K562 (cell line): Measurements from ENCODE around the gene MYO15B. TPM values are rescaled to one million over a fixed set of nuclear protein-coding genes. Genes with fewer than 3 reads are reported as not detected.

Experiments
- CHD1 ChIP-seq: fragments of 200-600 bp; sonication (generic); IDR thresholded peaks from one replicate; pipeline ENCODE4 v1.6.1; 2012; ENCODE audit warnings: mild to moderate bottlenecking, moderate library complexity, low read length, inconsistent platforms
- E2F4 ChIP-seq: sonication (generic); formaldehyde crosslinking; IDR thresholded peaks from 2 replicates; pipeline ENCODE4 v1.8.0; 2022; ENCODE audit warnings: mild to moderate bottlenecking, low read depth, missing genetic modification reagents
- FOXM1 ChIP-seq, 2 experiments: fragments of 450-650 bp in 1 of 2; sonication (generic) in 1 of 2; formaldehyde crosslinking in 1 of 2; IDR thresholded peaks; 2 replicates each; pipeline versions ENCODE4 v1.6.1 to v1.9.0; 2017 to 2022; ENCODE audit warnings: low read depth in 2 of 2, mild to moderate bottlenecking in 2 of 2, missing genetic modification reagents in 1 of 2, moderate library complexity in 1 of 2
- GATAD2B ChIP-seq: fragments of 450-650 bp; IDR thresholded peaks from 2 replicates; pipeline ENCODE4 v1.6.1; 2017; ENCODE audit warnings: mild to moderate bottlenecking, borderline replicate concordance
- HNRNPLL ChIP-seq: fragments of 200-400 bp; formaldehyde crosslinking; IDR thresholded peaks from 2 replicates; pipeline ENCODE4 v1.6.1; 2017; ENCODE audit warnings: low read length, low read depth, mild to moderate bottlenecking; ENCODE audit not compliant: poor library complexity, severe bottlenecking
- MEF2A ChIP-seq: IDR thresholded peaks from 2 replicates; pipeline ENCODE4 v1.6.1; 2011; ENCODE audit warnings: low read depth, mild to moderate bottlenecking, low read length, moderate library complexity; ENCODE audit not compliant: control insufficient read depth
- NFIX ChIP-seq: fragments of 250-450 bp; sonication (Bioruptor Pico); IDR thresholded peaks from 2 replicates; pipeline ENCODE4 v1.4.0; 2020; ENCODE audit warnings: low read depth, mild to moderate bottlenecking, moderate library complexity
- REST ChIP-seq, 2 experiments: fragments of 450-650 bp; formaldehyde crosslinking in 1 of 2; IDR thresholded peaks; 2 replicates each; pipeline versions ENCODE4 v1.4.0 to v1.6.1; 2014 to 2020; ENCODE audit warnings: mild to moderate bottlenecking in 2 of 2, borderline replicate concordance in 1 of 2, low read depth in 1 of 2
- SP1 ChIP-seq: sonication (generic); formaldehyde crosslinking; IDR thresholded peaks from 2 replicates; pipeline ENCODE4 v1.8.1; 2022; ENCODE audit warnings: mild to moderate bottlenecking, missing genetic modification reagents
- U2AF1 ChIP-seq: fragments of 200-400 bp; formaldehyde crosslinking; optimal IDR thresholded peaks from 2 replicates; pipeline ENCODE3; 2017; ENCODE audit warnings: mild to moderate bottlenecking, low read depth, low read length, moderate library complexity
- VEZF1 ChIP-seq: fragments of 200-800 bp; sonication (Bioruptor generic); IDR thresholded peaks from 2 replicates; pipeline ENCODE4 v1.6.1; 2017; ENCODE audit warnings: missing genetic modification characterization, missing compliant biosample characterization
- ZBTB9 ChIP-seq: fragments of 450-650 bp; formaldehyde crosslinking; IDR thresholded peaks from 2 replicates; pipeline ENCODE4 v1.4.0; 2020; ENCODE audit warnings: mild to moderate bottlenecking, moderate library complexity
- ZNF77 ChIP-seq: fragments of 250-450 bp; sonication (Bioruptor Pico); IDR thresholded peaks from 2 replicates; pipeline ENCODE4 v1.5.0; 2020
- polyA plus RNA-seq, 8 experiments: library from polyadenylated mRNA; depleted of rRNA in 4 of 8; stranded (reverse) in 5 of 8; unstranded in 3 of 8; fragments of >200 nt; fragmentation: Nextera tagmentation in 2 of 8; fragmentation: Illumina TruSeq in 1 of 8; extraction: Ambion mirVana in 2 of 8; extraction: Trizol in 1 of 8; gene quantifications; 2 replicates each; pipeline versions ENCODE4 v1.2.1 to v1.2.3, GENCODE V29; 2011 to 2014; ENCODE audit warnings: inconsistent platforms in 1 of 8, missing spikeins in 1 of 8
- total RNA-seq, 7 experiments: library from RNA; depleted of rRNA in 6 of 7; stranded (reverse); fragments of >200 nt in 6 of 7; fragmentation: Illumina TruSeq in 2 of 7; extraction: Trizol in 2 of 7; gene quantifications; 2 replicates each; pipeline versions ENCODE4 v1.2.1 to v1.2.3, GENCODE V29; 2011 to 2021; ENCODE audit warnings: low replicate concordance in 1 of 7

The MYO15B gene
- total and polyA plus RNA-seq, 9 of the 15 experiments (the other 6 are each of a cell fraction or from before 2014, with no cell fraction given), result 0.05 to 3.1 (median 0.83) TPM; not detected in 2

GRCh38 chr17:75589012-75589918, 1.7 kb downstream of the MYO15B start (continued):
- TF ChIP-seq VEZF1 (peak; percentile 91), NFIX (no peak), FOXM1 (IDR thresholded peaks at IDR 0.05; ENCODE audit: low read depth) (no peak), FOXM1 (CRISPR knock-in tag; IDR thresholded peaks at IDR 0.05; ENCODE audit: low read depth) (no peak), GATAD2B (peak; percentile 81), E2F4 (CRISPR knock-in tag) (0 out of 2 replicates have a peak, but pooled peaks have one; percentile 19), REST (IDR thresholded peaks at IDR 0.05; ENCODE audit: borderline replicate concordance) (no peak), REST (CRISPR knock-in tag; IDR thresholded peaks at IDR 0.05; ENCODE audit: low read depth) (0 out of 2 replicates have a peak, but pooled peaks have one; percentile 1), SP1 (CRISPR knock-in tag) (peak; percentile 66), HNRNPLL (peak; percentile 48), ZBTB9 (no peak), CHD1 (no peak), U2AF1 (peak; percentile 11), MEF2A (no peak), ZNF77 (CRISPR knock-in tag) (no peak)
